ENCODE data around the gene PFDN2. TPM values are rescaled to one million over a fixed set of nuclear protein-coding genes. Genes with fewer than 3 reads are reported as not detected.

Gene PFDN2
- total and polyA plus RNA-seq, 2 of the 8 experiments (the other 6 are each of a cell fraction or from before 2014, with no cell fraction given) = 66.2 to 71.2 TPM

DNA sequence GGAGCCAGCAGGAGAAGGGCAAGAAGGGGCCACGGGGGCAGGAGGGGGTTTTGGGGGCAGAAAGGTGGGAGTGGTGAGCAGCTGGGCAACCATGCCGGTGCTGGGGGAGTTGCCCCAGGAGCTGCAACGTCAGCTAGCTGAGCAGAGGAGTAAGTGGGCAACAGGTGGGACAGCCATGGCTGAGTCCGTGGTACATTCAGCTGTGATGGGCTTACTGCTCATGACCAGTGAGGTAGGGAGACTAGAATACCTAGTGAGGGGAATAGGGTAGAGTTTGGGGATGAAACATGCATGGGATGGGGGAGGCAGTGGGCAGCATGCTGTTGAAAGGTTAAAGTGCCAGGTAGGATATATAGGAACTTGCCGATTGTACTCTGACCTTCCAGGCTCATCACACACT lies 43.8 kb upstream of the PFDN2 start:
- Histone ChIP-seq H3K27ac (ENCODE audit: low read depth, low read length) (no peak overlapping the region), H4K91ac (replicated peaks; ENCODE audit: insufficient read length, low read length) (no peak overlapping the region), H4K5ac (ENCODE audit: insufficient read length, low read depth, low read length) (no peak overlapping the region), H2BK12ac (ENCODE audit: low read depth, low read length) (no peak overlapping the region), H3K4ac (replicated peaks; ENCODE audit: insufficient read length, low read depth, low read length) (no peak overlapping the region), H3K79me1 (ENCODE audit: low read depth, low read length) (no peaks in the 10 kb centered on the region; the same call in 1 of the 2 replicates), H3K36me3 (ENCODE audit: control insufficient read depth in 2 of 4, insufficient read depth in 4 of 4, low read length in 3 of 4) (peaks cover 2 to 12% (median 7%) of the 10 kb centered on the region in 4 experiments; a peak in 5 of 8 replicates), H4K20me1 (replicated peaks in 1 of 2; ENCODE audit: control insufficient read depth in 1 of 2, insufficient read depth in 2 of 2, low read length in 2 of 2) (no peaks in the 10 kb centered on the region), H2BK5ac (ENCODE audit: low read depth, low read length) (no peak overlapping the region), H3K9ac (replicated peaks in 1 of 4; ENCODE audit: extremely low read depth in 1 of 4, low read depth in 3 of 4, low read length in 3 of 4) (no peak overlapping the region), H2AFZ (ENCODE audit: low read length) (no peak overlapping the region), H3K4me1 (replicated peaks in 1 of 4; ENCODE audit: control insufficient read depth in 3 of 4, insufficient read depth in 4 of 4, low read length in 3 of 4) (peaks cover 0 to 20% (median 8%) of the 10 kb centered on the region in 4 experiments; a peak in 5 of 7 replicates), H3K23ac (ENCODE audit: insufficient read length) (no peak overlapping the region), H3K23me2 (ENCODE audit: low read depth, low read length) (peaks cover 14% of the 10 kb centered on the region), H3K27me3 (replicated peaks in 1 of 4; ENCODE audit: control insufficient read depth in 3 of 4, extremely low read depth in 1 of 4, insufficient read depth in 3 of 4, low read length in 3 of 4) (no peaks in the 10 kb centered on the region), H3K56ac (replicated peaks; ENCODE audit: insufficient read length, low read depth, low read length) (no peak overlapping the region), H3K4me3 (ENCODE audit: extremely low read depth in 1 of 4, insufficient read depth in 2 of 4, low read depth in 3 of 4, low read length in 4 of 4) (no peak overlapping the region), H3K14ac (ENCODE audit: insufficient read length) (no peak overlapping the region), H3K9me3 (ENCODE audit: insufficient read depth in 2 of 2, low read depth in 1 of 2, low read length in 1 of 2) (no peaks in the 10 kb centered on the region), H2BK20ac (ENCODE audit: low read length) (no peak overlapping the region), H3K4me2 (ENCODE audit: insufficient read depth in 1 of 2, low read depth in 2 of 2, low read length in 2 of 2) (no peak overlapping the region), H4K8ac (ENCODE audit: extremely low read depth, insufficient read depth, low read length) (no peak overlapping the region), H3K18ac (ENCODE audit: extremely low read depth, low read length) (no peak overlapping the region), H2BK15ac (ENCODE audit: low read length) (no peak overlapping the region), H2BK120ac (replicated peaks; ENCODE audit: low read depth, low read length) (no peak overlapping the region), H2AK5ac (ENCODE audit: low read depth, low read length) (no peak overlapping the region), H3K79me2 (ENCODE audit: control insufficient read depth in 1 of 2, insufficient read depth in 2 of 2, low read length in 2 of 2) (no peaks in the 10 kb centered on the region; a peak in 1 of 4 replicates)
- WGBS, 2 experiments (ENCODE audit: extremely low coverage in 1 of 2, insufficient coverage in 1 of 2, insufficient read length in 1 of 2, insufficient replicate concordance in 2 of 2, low coverage in 1 of 2, low lambda C conversion rate in 2 of 2, missing lambda C conversion rate in 1 of 2) = 97% methylated on average over 3 of the region's 5 CpGs; no CpG with 5 or more reads in 1 of the 2 experiments
- DNase-seq (ENCODE audit: low read depth in 1 of 2, low spot score in 2 of 2) (no peak), FAIRE-seq (no peak)
- CTCF ChIA-PET (ENCODE audit: partially characterized antibody) = interaction anchor here (0.7 to 5.2 kb wide), 6 partner anchors 7 to 151 kb away, joined by 3 to 32 read pairs (median 3); partner anchors contain the start of gene UFC1
- POLR2A ChIA-PET (ENCODE audit: partially characterized antibody) = interaction anchor here (1.7 to 2.2 kb wide), 2 partner anchors 8 to 29 kb away, joined by 4 to 8 read pairs; partner anchors contain the start of genes DEDD and UFC1
- TF ChIP-seq TAF7 (optimal IDR thresholded peaks at IDR 0.05; ENCODE audit: borderline replicate concordance, low read depth, low read length) (no peak), CREB1 (IDR thresholded peaks at IDR 0.05) (no peak), RAD21 (IDR thresholded peaks at IDR 0.05 in 1 of 2, conservative IDR thresholded peaks at IDR 0.05 in 1 of 2; ENCODE audit: low read depth in 2 of 2, low read length in 2 of 2) (no peak), TAF1 (IDR thresholded peaks at IDR 0.05; ENCODE audit: low read depth, low read length) (no peak), PHF8 (conservative IDR thresholded peaks at IDR 0.05; ENCODE audit: low read depth, low read length) (no peak), CBX8 (IDR thresholded peaks at IDR 0.05; ENCODE audit: borderline replicate concordance, low read depth, low read length) (no peak), POU5F1 (IDR thresholded peaks at IDR 0.05; ENCODE audit: low read depth, low read length) (no peak), TEAD4 (IDR thresholded peaks at IDR 0.05; ENCODE audit: low read depth, low read length) (no peak), SAP30 (IDR thresholded peaks at IDR 0.05; ENCODE audit: insufficient read depth, insufficient replicate concordance, low read length) (no peak), RFX5 (IDR thresholded peaks at IDR 0.05; ENCODE audit: borderline replicate concordance, low read depth, low read length) (no peak), GTF2F1 (IDR thresholded peaks at IDR 0.05; ENCODE audit: borderline replicate concordance, low read depth, low read length) (no peak)
- TF ChIP-seq, protein P1, sequence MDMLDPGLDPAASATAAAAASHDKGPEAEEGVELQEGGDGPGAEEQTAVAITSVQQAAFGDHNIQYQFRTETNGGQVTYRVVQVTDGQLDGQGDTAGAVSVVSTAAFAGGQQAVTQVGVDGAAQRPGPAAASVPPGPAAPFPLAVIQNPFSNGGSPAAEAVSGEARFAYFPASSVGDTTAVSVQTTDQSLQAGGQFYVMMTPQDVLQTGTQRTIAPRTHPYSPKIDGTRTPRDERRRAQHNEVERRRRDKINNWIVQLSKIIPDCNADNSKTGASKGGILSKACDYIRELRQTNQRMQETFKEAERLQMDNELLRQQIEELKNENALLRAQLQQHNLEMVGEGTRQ (IDR thresholded peaks at IDR 0.05; ENCODE audit: low read length) = no peak

Data from H1 (cell line).